Stimulated activated CD8-positive, alpha-beta memory T cell treated with anti-CD3 and anti-CD28 coated beads, Interleukin-15, amount 100 ng/mL, for 48 hours (primary cell): Measurements from ENCODE around the gene TK1.
"Not testable (repeated sequence)": the region's sequence is repeated elsewhere in the genome, so short reads cannot be mapped to it uniquely, and the experiment has no call there.

Experiments used
- DNase-seq, 2 donors: peaks; one replicate each; pipeline ENCODE4 v3.0.0-alpha.2; 2020; ENCODE audit warnings: low read depth in 2 of 2

Gene TK1, protein sequence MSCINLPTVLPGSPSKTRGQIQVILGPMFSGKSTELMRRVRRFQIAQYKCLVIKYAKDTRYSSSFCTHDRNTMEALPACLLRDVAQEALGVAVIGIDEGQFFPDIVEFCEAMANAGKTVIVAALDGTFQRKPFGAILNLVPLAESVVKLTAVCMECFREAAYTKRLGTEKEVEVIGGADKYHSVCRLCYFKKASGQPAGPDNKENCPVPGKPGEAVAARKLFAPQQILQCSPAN

DNA sequence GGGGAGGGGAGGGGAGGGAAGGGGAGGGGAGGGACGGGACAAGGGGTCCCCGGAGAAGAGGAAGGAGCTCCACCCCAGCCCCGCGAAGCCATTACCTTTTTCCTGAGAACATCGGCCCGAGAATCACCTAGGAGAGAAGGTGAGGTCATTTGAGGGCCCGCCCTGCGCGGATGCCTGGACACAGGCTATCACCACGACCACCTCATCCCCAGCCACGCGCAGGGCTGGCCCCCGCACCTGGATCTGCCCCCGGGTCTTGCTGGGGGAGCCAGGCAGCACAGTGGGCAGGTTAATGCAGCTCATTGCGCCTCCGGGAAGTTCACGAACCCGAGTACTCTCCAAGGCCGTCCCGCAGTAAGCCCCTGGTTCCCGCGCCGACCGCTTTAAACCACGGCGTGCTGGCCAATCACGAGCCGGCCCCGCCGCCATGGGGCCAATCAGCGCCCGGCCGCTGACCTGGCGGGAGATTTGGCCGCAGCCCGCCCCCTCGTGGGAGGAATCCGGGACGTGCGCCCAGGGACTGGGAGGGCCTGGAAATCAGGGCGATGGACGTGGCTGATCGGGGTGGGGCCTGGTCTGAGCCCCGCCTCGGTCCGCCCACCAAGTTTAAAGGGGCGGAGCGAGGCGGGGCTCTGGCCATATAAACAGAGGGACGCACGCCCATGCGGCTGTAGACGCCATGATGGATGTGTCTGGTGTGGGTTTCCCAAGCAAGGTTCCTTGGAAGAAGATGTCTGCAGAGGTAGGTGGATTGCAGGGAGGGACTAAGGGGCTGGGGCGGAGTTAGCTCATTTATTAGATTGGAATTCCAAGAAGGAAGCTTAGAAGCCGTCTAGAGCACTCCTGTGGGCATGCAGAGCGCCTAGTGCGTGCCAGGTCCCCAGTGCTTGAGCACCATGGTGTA, at the start of gene TK1, which contains the start of gene AFMID:
Gene TK1, minus strand, starts transcription at position 361 of the 904 bp plus-strand sequence. Its CDS starts 58 bp downstream, at position 303.
Gene AFMID, plus strand, starts transcription at position 671 of the 904 bp plus-strand sequence. Its CDS starts 9 bp downstream, at position 680.
- DNase-seq = peak; percentile 95 to 96

GRCh38 chr17:78235885-78236284, 49.0 kb upstream of the TK1 start:
- DNase-seq = no peak

GRCh38 chr17:78235022-78235421, 48.2 kb upstream of the TK1 start:
- not testable (repeated sequence) for DNase-seq

DNA sequence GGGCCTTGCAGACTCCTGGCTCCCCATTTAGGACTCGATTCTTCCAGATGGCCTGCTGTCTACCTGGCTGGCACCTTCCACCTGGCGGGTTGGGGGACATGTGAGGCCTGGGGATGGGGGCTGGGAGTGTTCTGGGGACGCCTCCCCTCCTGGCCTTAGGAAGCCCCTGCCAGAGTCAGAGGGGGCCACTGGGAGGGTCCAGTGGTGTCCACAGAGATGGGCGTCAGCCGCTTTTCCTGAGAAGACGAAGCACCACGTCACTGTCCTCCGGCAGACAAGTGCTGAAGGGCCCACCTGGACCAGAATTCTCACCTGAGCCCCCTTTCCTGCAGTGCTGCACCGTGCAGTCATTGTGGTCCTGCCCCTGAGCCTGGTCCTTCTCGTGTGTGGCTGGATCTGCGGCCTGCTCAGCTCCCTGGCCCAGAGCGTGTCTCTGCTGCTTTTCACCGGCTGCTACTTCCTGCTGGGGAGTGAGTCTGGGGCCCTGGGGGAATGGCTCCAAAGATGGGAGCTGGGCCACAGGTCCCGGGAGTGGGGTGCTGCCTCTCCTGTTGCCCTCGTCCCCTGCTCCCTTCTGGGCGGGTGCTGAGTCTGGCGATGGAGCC, 47.5 kb upstream of the TK1 start:
- DNase-seq = no peak

- DNase-seq = no peak
Observed at GRCh38 chr17:78233678-78234077, 46.8 kb upstream of the TK1 start.

GRCh38 chr17:78232859-78233173, 46.0 kb upstream of the TK1 start:
- DNase-seq = no peak

DNA sequence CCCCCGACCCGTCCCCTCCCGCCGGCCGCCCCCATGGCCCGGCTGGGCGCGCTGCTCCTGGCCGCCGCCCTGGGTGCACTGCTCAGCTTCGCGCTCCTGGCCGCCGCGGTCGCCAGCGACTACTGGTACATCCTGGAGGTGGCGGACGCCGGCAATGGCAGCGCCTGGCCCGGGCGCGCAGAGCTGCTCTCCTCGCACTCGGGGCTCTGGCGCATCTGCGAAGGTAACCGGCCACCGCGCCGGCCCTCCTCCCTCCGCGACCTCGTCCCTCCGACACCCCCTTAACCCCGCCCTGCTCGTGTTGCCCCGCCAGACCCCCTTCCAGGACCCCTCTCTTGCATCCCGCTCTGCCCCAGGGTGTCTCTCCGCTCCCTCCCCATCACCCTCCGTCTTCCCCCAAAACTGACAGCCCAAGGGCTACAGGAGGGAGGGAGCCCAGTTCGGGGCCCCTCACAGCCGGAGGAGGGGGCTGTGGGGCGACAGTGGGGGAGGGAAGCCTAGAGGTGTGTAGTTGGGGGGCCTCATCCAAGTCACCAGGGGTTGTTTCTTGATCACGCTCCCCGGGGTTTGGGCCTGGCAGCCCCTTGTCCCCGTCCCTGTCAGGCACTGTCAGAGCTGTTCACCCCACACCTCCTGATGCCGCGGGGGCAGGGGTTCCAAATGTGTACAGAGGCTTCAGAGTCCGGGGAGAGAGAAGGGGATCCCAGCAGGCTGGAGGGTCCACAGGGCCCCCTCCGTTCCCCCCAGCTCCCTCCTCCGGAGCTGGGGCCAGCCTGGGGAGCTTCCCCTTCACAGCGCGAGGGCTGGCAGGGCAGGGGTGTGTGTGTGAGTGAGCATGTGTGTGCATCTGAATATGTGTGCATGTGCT, 45.4 kb upstream of the TK1 start:
- no peak for DNase-seq

- no peak for DNase-seq
Observed at GRCh38 chr17:78230996-78231935, 44.4 kb upstream of the TK1 start, which contains the start of gene TMEM235. Gene TMEM235 (plus strand): TSS chr17:78231631. CDS start chr17:78232024, 393 bp downstream.

DNA sequence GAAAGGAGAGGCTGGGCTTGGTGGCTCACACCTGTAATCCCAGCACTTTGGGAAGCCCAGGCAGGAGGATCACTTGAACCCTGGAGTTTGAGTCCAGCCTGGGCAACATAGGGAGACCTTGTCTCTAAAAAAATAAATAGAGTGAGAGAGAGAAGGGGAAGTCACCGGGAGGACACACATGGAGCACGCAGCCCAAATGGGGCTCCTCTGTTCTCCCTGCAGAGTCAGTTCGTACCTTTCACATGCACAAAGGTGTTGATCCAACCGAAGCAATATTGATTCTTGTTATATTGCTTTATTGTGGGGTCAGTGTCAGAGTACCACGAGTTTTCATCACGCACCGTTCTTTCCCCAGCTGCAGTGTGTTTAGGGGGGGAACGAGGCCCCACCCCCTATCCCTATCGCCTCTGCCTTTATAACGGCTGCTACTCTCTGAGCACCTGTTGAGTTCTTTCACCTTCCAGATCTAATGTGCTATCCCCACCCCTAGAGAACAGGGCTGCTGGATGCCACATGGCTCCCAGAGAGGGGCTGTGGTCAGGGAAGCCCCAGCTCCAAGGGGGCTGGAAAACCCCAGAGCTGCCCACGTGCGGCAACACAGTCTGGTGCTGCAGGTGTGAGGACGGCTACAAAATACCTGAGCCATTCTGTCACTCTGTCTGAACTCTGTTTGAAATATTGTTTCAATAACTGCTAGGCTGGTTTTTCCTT, 43.6 kb upstream of the TK1 start:
- DNase-seq = no peak

- no peak for DNase-seq
Observed at GRCh38 chr17:78228176-78228575, 41.3 kb upstream of the TK1 start.

- DNase-seq = no peak
Observed at GRCh38 chr17:78227455-78227916, 40.6 kb upstream of the TK1 start.

DNA sequence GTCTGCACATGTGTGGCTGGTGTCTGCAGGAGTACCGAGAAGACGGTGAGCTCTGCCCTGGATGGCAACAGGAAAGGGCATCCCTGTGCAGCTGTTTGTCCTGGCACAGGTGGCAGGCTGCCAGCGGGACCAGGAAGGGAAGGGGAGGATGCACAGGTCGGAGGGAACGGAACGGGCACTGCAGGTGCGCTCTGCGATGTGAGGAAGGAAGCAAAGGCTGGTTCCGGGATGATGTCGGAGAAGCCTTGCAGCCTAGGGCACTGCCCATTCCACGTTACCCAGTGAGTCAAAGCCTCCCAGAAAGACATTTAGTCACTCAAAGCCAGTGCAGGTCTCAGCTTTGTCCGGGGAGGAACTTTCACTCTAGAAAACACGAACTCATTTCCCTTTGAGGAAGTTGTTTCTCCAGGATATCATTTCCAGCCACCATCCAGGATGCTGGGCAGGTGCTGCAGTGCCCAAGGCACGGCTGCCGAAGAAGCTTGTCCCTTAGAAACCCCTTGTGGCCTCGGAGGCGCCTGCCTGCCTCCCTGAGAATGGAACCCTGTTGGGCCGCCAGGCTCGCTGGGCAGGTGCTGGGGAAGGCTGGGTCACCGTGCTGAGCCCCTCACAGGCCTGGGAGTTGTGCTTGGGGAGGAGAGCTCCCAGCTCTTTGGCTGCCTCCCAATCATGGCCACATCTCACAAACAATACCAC, 40.1 kb upstream of the TK1 start:
- DNase-seq = no peak

DNA sequence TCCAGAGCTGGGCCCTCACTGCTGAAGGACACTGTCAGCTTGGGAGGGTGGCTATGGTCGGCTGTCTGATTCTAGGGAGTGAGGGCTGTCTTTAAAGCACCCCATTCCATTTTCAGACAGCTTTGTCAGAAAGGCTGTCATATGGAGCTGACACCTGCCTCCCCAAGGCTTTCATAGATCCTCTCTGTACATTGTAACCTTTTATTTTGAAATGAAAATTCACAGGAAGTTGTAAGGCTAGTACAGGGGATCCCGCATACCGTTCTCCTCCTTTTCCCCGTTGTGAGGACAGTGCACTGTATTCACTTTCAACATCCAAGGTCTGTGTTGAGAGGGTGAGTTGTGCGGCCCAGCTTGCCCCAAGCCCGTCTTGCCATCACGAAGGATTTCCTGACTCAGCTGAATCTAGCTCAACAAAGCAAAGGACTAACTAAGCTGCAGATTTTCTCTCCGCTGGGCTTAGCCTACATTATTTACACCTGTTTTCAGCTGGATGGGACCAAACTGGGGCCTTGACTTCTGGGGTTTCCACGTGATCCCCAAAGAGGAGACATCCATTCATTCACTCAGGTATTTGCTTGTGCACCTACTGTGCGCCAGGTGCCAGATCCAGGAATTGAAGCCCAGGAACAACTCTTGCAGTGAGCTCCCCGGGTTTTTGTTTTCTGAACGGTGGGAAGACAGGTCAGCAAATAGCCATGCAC, 39.4 kb upstream of the TK1 start:
- DNase-seq = no peak

DNA sequence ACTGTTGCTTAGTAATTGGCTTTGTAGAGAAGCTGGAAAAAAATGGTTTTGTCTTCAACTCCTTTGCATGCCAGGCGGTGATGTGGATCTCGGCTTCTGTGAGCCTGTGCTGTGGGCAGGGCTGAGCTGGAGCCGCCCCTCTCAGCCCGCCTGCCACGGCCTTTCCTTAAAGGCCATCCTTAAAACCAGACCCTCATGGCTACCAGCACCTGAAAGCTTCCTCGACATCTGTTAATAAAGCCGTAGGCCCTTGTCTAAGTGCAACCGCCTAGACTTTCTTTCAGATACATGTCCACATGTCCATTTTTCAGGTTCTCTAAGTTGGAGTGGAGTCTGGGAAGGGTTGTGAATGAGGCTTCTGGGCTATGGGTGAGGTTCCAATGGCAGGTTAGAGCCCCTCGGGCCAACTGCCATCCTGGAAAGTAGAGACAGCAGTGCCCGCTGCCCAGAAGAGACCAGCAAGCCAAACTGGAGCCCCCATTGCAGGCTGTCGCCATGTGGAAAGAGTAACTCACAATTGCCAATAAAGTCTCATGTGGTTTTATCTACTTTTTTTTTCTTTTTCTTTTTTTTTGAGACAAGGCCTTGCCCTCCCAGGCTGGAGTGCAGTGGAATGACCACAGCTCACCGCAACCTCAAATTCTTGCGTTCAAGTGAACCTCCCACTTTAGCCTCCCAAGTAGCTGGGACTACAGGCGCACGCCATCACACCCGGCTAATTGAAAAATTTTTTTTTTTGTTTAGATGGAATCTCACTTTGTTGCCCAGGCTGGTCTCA, 38.4 kb upstream of the TK1 start:
- DNase-seq = no peak

DNA sequence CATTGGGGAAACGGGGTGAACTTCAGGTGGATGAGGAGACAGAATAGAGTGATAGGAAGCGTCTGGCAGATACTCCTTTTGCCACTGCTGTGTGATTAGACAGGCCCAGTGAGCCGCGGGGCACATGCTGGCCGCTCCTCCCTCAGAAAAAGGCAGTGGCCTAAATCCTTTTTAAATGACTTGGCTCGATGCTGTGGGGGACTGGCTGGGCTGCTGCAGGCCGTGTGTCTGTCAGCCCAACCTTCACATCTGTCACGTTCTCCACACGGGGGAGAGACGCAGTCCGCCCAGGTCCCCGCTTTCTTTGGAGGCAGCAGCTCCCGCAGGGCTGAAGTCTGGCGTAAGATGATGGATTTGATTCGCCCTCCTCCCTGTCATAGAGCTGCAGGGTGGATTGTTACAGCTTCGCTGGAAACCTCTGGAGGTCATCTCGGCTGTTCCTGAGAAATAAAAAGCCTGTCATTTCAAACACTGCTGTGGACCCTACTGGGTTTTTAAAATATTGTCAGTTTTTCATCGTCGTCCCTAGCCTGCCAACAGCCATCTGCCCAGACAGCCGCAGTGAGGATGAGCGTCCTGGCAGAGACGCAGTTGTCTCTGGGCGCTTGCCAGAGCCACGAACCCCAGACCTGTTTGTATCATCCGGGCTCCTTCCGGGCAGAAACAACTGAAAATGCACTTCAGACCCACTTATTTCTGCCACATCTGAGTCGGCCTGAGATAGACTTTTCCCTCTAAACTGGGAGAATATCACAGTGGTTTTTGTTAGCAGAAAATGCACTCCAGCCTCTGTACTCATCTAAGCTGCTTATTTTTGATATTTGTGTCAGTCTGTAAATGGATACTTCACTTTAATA, 37.6 kb upstream of the TK1 start:
- DNase-seq = no peak

DNA sequence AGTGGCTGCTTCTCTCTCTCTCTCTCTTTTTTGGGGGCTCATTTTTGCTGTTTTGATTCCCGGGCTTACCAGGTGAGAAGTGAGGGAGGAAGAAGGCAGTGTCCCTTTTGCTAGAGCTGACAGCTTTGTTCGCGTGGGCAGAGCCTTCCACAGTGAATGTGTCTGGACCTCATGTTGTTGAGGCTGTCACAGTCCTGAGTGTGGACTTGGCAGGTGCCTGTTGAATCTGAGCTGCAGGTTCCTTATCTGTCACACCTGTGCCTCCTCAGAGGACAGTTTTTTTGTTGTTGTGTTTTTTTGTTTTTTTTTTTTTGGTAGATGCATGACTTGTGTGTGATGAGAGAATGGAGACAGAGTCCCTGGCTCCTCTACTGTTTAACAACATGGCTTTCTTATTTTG, 36.9 kb upstream of the TK1 start:
- no peak for DNase-seq

DNA sequence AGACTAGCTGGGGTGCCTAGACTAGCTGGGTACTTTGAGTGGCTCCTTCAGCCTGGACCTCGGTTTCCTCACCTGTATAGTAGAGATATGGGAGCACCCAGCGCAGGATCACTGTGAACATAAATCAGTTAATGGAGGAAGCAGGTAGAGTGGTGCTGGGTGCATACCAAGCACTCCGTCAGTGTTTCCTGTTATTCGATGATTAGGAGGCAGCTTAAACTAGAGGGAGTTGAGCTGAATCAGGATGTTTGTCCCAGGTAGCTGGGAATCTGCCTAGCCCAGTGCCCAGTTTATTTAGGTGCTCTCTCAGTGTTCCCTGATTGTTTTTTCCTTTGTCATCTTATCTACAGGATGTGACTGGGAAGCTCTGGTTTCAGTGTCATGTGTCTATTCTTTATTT, 36.2 kb upstream of the TK1 start:
- no peak for DNase-seq
